ENCODE data around the gene TMEM95. TPM values are rescaled to one million over a fixed set of nuclear protein-coding genes. Genes with fewer than 3 reads are reported as not detected.

Gene TMEM95
- total RNA-seq, 1 experiment from 2014 or later, result not detected

DNA sequence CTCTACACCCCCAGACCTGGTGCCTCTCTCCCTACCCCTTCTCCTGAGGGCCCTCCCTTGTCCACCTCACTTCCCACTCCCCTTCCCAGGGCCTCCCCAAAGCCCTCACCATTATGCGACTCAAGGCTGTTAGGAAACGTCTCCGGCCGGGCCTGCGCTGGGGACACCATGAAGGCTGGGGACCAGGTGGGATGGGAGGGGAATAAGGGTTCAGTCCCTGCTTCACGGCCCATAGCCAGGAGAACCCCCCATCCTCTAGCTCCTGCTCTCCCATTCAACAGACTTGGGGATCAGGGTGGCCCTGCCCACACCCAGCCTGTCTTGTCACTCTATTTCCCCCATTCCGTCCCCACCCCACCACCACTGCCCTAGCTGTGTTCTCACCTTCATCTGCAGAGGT lies 27.9 kb upstream of the TMEM95 start:
- CTCF ChIA-PET, result no interaction called here
- peaks cover 17 to 31% of the 10 kb centered on the region in 2 experiments; a peak in 3 of 4 replicates for H3K36me3 ChIP-seq (ENCODE audit: control insufficient read depth in 1 of 2, insufficient read depth in 2 of 2, low read length in 2 of 2)
- no peaks in the 10 kb centered on the region for H3K9me3 ChIP-seq (ENCODE audit: control insufficient read depth in 1 of 2, insufficient read depth in 1 of 2, low read depth in 1 of 2, low read length in 2 of 2)
- H3K9ac ChIP-seq (ENCODE audit: low read length), result no peak overlapping the region
- DNase-seq (ENCODE audit: low read depth, low spot score), result no peak
- H3K4me3 ChIP-seq (replicated peaks in 1 of 2; ENCODE audit: low read depth in 1 of 2, low read length in 2 of 2), result no peak overlapping the region
- H3K27me3 ChIP-seq (ENCODE audit: insufficient read depth, low read length), result no peaks in the 10 kb centered on the region
- no peak for TF ChIP-seq SP1 (IDR thresholded peaks at IDR 0.05; ENCODE audit: low read depth)
- TF ChIP-seq ZNF274 (IDR thresholded peaks at IDR 0.05; ENCODE audit: low read depth, low read length), result no peak
- no peak for TF ChIP-seq ATF3 (IDR thresholded peaks at IDR 0.05)
- no peak for TF ChIP-seq ZFX (IDR thresholded peaks at IDR 0.05)
- no peak for TF ChIP-seq EZH2 (IDR thresholded peaks at IDR 0.05)
- no peak for TF ChIP-seq POLR2A (IDR thresholded peaks at IDR 0.05; ENCODE audit: borderline replicate concordance, extremely low read depth, insufficient read depth, insufficient read length)
- TF ChIP-seq CBX3 (IDR thresholded peaks at IDR 0.05; ENCODE audit: low read depth), result no peak
- no peak for TF ChIP-seq FOSL1 (IDR thresholded peaks at IDR 0.05; ENCODE audit: low read depth)
- TF ChIP-seq YY1 (IDR thresholded peaks at IDR 0.05; ENCODE audit: extremely low read depth, insufficient replicate concordance, low read depth, low read length), result no peak
- TF ChIP-seq EGR1 (IDR thresholded peaks at IDR 0.05; ENCODE audit: low read depth), result no peak
- no peak for TF ChIP-seq EZH2phosphoT487 (IDR thresholded peaks at IDR 0.05; ENCODE audit: borderline replicate concordance)
- TF ChIP-seq RAD21 (IDR thresholded peaks at IDR 0.05; ENCODE audit: low read depth), result no peak
- TF ChIP-seq REST (IDR thresholded peaks at IDR 0.05; ENCODE audit: low read depth), result no peak
- TF ChIP-seq CEBPB (IDR thresholded peaks at IDR 0.05; ENCODE audit: low read depth), result no peak
- no peak overlapping the region for H3K27ac ChIP-seq (ENCODE audit: low read depth, low read length)
- H3K9me2 ChIP-seq (ENCODE audit: insufficient read depth), result no peaks in the 10 kb centered on the region
- RAD21 ChIA-PET (ENCODE audit: low non-redundant PET in 1 of 2, low total read pairs in 2 of 2, uncharacterized antibody in 2 of 2, unreplicated experiment in 2 of 2), result no interaction called here
- no peak for ATAC-seq
- H4K20me1 ChIP-seq (ENCODE audit: insufficient read depth), result no peaks in the 10 kb centered on the region
- H2AFZ ChIP-seq (ENCODE audit: low read depth, low read length, poor library complexity, severe bottlenecking), result no peak overlapping the region
- POLR2A ChIA-PET, result no interaction called here
- no TSS peak for BruUV-seq (replicated peaks)
- peaks cover 20% of the 10 kb centered on the region; the same call in 1 of the 2 replicates for H3K79me2 ChIP-seq (ENCODE audit: insufficient read depth, low read length)
- no peak overlapping the region for H3K4me2 ChIP-seq (ENCODE audit: low read length)
- peaks cover 3 to 29% of the 10 kb centered on the region in 2 experiments; a peak in 3 of 4 replicates for H3K4me1 ChIP-seq (ENCODE audit: control insufficient read depth in 1 of 2, insufficient read depth in 2 of 2, low read length in 2 of 2)
- intact Hi-C loops (cut with micrococcal nuclease), result no loop called here
